GM12874 (cell line): ENCODE measurements around the gene LGI2.

Experiments
- TF ChIP-seq, protein P1 (sequence below): IDR thresholded peaks from 2 replicates; pipeline ENCODE4 v1.5.1; 2011; ENCODE audit warnings: low read depth, mild to moderate bottlenecking, control low read depth, low read length, moderate library complexity; ENCODE audit not compliant: insufficient read depth

Gene LGI2

DNA sequence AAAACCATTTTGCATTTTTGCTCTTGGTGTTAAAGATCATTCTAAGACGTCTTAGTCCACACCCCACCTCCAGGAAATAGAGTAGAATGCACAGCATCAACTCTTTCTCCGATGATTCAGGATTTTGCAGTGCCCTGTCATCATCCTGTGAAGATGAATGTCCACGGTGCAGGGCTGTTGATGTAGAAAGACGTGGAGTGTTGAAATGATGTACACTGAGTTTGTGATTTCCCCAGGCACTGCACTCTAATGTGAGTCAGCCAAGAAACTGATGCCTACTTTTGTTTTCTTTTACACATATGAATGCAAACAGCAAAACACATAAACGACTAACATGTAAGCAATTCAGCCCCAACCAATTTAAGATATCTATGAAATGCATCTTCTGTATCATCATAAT is 10.5 kb downstream of the LGI2 start:
- TF ChIP-seq, protein P1, sequence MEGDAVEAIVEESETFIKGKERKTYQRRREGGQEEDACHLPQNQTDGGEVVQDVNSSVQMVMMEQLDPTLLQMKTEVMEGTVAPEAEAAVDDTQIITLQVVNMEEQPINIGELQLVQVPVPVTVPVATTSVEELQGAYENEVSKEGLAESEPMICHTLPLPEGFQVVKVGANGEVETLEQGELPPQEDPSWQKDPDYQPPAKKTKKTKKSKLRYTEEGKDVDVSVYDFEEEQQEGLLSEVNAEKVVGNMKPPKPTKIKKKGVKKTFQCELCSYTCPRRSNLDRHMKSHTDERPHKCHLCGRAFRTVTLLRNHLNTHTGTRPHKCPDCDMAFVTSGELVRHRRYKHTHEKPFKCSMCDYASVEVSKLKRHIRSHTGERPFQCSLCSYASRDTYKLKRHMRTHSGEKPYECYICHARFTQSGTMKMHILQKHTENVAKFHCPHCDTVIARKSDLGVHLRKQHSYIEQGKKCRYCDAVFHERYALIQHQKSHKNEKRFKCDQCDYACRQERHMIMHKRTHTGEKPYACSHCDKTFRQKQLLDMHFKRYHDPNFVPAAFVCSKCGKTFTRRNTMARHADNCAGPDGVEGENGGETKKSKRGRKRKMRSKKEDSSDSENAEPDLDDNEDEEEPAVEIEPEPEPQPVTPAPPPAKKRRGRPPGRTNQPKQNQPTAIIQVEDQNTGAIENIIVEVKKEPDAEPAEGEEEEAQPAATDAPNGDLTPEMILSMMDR, result no peak

DNA sequence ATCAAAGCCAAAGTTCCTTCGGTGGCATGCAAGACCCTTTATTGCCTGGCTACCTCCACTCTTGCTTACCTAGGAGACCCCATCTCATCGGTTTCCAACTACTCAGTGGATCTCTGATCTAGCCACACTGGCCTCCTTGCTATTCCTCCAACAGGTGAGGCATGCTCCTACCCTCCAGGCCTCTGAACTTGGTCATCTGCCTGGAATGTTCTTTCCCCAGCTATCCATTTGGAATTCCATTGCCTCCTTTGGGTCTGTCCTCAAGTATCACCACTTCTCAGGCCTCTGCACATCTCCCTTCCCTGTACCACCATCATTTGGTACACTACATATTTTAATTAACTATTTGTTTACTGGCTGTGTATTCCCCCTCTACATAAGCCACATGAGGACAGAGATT is 11.2 kb downstream of the LGI2 start:
- TF ChIP-seq, protein P1, result no peak

DNA sequence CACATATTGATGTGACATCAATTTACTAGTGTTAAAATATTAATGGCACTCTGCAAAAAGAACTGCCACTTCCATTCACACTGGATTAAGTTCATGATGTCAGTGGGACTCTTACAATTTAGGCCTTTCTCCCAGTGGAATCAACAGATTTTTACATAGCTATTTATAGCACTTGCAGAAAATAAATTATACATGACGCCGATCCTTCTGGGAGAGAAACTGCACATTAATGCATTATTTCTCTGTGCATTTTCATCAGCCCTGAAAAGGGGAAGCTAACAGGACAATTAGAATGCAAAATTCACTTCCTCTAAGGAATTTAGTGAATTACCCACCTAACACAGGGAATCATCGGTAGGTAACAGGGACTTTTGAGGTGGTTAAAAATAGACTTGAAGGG is 15.7 kb downstream of the LGI2 start:
- TF ChIP-seq, protein P1, result no peak

DNA sequence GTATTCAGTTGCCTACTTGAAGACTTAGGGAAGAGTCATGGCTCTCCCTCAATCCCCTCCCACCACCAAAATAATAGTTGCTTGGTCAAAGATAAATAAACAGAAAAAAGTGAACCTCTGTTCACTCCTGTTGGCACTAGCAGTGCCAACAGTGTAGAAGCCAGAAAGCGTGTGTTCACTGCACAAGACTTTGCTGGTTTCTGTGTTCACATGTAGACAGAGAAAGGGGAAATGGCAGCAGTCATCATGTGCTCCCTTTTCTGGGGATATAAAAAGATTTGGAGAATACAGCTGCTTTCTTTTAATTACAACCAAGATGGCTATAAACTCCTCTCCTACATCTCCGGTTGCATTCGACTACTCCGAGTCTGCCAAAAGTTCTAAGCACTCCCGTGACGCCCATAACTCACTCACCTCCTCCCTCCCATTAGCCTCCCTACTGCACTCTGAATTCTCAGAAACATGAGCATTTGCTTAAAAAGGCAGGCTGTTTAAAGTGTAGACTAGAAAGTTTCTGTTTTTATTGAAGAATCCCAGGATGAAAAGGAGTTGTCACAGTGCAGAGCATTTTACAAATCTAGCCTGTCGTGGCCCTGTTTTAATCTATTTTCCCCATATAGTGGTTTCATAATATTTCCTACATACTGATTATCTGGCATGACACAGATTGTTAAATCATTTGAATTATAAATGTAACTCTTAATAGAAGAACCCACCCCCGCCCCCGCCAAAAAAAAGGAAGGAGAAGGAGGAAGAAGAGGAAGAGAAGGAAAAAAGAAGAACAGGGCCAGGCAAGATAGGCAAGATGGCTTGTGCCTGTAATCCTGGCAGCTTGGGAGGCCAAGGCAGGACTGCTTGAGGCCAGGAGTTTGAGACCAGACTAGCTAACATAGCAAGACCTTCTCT is 16.7 kb downstream of the LGI2 start:
- TF ChIP-seq, protein P1, result no peak

DNA sequence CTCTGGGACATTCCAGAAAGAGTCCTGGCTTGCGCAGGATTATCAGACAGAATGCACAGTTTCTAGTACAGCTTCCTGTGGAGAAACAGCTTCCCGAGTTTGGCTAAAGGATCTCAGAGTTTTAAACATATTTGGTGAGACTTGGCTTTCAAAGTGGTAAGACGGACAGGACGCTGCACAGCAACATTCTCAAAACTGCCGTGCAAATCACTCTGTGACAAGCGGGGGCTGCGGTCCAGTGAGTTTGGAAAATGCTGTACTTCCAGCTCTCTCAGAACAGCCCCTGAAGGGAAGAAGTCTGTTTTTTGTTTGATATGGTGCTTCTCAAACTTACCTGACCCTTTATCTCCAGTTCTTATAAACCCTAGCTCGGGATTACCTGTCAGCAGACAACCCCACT is 18.1 kb downstream of the LGI2 start:
- TF ChIP-seq, protein P1, result no peak

DNA sequence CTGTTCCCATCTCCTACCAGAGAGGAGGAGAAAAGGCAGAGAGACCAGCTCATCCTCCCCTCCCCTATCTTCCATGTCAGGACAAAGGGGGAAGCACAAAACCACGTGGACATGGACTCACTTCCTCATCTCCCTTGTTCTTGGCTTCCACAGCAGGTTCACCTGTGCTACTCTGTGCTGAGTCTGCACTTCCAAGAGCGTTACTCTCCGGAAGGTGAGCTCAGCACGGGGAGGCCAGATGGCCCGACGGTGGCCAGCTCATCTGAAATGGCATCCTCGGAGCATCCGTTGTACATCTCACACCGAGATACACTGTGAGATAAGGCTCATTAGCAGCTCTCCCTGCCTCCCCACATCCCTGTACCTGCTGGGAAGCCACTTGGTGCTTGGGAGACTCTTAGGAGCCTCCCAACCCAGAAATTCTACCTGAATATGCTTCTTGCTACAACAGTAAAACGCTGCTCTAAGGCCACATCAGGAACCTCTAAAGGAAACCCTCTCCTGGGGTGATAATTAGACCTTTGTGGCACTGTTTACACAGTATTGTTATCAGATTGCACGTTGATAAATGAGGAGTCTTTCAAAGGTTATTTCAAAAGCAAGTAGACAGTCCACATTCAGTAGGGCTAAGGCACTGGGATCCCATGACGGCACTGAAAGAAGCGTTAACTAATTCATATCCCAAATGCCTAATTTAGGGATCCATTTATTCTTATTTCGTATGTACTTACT is 19.4 kb downstream of the LGI2 start:
- TF ChIP-seq, protein P1, result no peak

DNA sequence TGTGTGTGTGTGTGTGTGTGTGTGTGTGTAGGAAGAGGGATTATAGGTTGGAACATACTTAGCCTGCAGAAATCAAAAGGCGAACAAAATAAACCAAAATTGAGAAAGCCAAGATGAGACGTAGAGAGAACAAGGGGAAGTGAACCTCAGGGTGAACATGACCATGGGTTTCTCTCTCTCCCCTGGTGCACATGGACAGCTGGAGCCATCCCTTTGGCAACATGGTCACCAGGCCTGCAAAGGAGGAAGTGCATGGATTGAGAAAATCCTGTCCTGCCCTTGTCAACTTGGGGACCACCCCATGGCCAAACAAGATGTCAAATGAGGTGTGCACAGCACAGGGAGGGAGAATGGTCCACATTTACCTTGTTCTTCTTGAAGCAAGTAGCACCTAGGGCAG is 23.1 kb downstream of the LGI2 start:
- TF ChIP-seq, protein P1, result no peak
